Activated CD4-positive, alpha-beta T cell treated with anti-CD3 and anti-CD28 coated beads, Interleukin-2, Interleukin-4, amounts not matched to agents 100 ng/mL and 50 ng/mL, durations not matched to agents 16 hours and 8 hours (primary cell): ENCODE measurements around the gene COL10A1.
A peak's percentile ranks its signal among the peaks of the same experiment; 100 is the strongest.

Experiments
- DNase-seq: peaks from one replicate; pipeline ENCODE4 v3.0.0-alpha.2; 2020; ENCODE audit warnings: low spot score

COL10A1 gene

DNA sequence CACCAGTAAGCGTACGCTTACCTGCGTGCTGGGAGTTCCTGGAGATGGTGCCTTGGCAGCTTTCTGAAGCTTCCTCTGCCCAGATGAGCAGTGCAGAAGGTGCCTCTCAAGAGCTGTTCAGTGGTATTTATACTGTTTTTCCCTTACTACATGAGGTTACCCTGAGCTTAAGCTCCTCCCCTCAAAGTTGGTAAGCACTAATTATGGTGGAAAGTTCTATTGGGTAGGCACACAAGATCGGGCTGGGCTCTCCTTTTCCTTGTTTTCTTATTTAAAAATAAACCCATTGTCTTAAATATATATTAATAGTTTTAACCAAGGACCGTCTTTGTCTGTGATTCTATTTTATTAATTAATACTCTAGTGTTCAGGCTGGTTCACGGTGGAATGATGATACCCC is at the start of gene COL10A1:
Gene COL10A1, minus strand, starts transcription at position 101 of the 400 bp plus-strand sequence. CDS start 640 bp downstream, outside the sequence.
- no peak for DNase-seq

DNA sequence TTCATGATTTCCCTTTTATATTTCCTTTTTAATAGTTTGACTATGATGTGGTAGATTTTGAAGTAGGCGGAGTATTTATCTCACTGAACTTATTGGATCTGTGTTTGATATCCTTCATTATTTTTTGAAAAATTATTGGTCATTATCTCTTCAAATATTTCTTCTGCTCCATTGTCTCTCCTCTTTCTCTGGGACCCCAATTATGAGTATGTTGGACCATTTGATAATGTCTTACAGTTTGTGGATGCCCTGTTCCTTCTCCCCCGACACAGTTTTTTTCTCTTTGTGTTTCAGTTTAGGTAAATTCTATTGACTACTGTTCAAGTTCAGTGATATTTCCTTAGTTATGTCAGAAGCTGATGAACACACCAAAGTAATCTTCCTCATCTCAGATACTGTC is 49.4 kb upstream of the COL10A1 start:
- DNase-seq = no peak

DNA sequence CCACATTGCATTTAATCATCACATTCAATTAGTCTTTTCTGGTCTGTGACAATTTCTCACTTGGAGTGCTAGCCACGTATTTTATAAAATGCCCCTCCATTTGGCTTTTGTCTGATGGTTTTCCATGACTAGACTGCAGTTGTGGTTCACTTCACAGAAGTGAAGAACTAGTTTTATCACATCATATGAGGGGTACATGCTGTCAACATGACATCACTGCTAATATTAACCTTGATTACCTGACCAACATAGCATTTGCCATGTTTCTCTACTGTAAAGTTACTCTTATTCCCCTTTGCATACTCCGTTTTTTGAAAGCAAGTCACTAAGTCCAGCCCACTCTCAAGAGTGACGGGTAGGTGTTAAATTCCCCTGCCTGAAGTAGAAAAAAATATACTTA is 48.0 kb upstream of the COL10A1 start:
- DNase-seq = no peak

DNA sequence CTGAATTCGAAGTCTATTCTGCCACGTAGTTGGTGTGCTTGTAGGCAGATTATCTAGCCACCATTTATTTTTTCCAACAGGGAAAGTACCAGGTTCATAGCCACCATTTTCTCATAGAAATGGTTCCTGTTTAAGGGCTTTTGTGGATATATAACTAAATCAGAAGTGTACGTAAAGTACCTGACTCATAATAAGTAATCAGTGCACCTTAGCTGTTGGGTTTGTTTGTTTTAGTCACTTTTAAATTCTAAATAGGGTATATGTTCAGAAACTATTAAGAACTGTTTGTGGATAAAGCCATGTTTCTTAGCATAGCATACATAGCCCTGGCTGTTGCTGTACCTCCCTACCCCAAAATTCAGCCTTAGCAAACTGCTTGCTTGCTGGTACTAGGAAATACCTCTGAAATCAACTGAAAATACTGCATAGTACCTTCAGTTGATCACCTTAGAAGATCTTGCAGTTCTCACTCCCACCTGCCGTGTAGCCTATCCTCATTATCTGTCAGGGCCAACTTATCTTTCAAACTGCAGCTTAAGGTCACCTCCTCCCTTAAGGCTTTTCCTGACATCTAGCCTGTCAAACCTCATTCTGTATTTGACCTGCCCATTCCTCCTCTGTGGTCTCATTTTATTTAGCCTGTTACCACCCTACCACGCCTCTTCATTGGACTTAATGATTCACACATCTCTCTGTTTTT is 44.6 kb upstream of the COL10A1 start:
- DNase-seq = no peak

DNA sequence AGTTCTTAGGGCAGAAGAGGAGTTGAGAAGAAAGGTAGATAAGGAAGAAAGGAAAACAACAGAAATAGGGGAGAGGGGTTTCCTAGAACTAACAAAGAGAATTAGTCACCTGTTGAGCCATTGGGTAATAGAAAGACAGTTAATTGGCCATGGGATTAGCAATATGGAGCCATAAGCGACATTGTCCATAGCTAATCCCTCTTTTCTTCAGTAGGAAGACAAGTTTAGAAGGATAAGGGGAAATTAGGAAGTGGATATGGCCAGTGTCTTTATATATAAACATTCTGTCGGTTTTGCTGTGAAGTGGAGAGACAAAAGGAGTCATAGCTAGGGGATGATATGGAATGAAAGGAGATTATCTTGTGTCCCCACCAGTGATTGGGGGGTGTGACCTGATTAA is 43.9 kb upstream of the COL10A1 start:
- no peak for DNase-seq

DNA sequence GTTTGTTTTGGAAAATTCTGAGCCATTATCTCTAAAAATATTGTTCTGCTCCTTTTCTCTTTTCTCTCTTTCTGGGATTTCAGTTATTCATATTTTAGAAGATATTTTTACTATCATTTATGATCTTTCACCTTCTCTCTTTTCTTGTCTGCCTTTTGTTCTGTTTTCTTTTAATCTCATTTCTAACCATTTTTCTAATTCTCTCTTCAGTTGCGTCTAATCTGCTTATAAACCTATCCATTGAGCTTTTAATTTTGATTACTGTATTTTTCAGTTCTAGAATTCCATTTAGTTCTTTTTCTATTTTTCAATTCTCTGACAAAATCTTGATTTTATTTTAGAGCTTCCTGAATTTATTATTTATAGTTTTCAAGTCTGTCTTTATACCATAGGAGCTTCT is 42.2 kb upstream of the COL10A1 start:
- DNase-seq = no peak

DNA sequence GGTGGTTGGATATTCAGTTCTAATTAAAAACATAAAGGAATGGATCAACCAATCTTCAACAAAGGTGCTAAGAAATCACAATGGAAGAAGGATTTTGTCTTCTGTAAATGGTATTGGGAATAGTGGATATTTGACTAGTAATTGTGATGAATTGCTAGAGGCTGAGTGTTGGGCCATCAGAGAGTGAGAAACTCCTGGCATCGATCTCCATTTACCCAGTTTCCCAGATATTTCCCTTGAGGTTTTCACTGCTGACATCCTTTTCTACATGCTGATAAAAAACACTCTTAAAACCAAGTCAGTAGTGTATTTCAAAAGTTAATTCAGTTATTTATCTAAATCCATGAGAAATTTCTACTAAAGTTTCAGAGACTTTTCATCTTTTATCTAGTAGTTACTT is 40.4 kb upstream of the COL10A1 start:
- DNase-seq = no peak

DNA sequence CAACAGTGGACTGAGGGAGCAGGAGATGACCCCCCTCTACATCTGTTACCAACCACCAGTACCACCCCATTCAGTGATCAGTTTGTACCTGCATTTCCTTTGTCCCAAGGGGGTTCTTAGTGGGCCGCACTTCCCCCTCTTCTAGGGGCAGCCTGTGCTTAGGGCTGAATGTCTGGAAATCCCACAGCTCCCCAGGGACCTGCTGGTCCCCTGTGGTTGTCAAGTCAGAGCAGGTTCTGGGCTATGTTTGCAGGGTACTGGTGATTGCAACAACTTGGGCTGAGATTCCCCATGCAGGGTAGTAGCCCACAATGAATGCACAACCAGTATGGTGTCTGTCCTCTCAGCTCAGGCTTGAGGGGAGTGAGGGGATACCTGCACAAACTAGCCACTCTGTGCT is 39.7 kb upstream of the COL10A1 start:
- no peak for DNase-seq

DNA sequence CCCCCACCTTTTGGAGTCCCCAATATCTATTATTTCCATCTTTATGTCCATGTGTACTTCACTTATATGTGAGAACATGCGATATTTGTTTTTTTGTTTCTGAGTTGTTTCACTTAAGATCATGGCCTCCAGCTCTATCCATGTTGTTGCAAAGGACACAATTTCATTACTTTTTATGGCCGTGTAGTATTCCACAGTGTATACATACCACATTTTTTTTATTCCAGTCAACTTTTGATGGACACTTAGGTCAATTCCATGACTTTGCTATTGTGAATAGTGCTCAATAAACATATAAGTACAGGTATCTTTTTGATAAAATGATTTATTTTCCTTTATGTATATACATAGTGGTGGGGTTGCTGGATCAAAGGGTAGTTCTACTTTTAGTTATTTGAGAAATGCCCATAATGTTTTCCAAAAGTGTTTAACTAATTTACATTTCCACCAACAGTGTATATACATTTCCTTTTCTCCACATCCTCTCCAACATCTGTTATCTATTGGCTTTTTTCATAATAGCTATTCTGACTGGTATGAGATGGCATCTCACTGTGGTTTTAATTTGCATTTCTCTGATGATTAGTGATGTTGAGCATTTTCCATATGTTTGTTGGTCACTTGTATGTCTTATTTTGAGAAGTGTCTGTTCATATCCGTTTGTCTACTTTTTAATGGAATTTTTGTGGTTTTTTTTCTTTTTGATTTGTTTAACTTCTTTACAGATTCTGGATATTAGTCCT is 34.0 kb upstream of the COL10A1 start:
- no peak for DNase-seq

DNA sequence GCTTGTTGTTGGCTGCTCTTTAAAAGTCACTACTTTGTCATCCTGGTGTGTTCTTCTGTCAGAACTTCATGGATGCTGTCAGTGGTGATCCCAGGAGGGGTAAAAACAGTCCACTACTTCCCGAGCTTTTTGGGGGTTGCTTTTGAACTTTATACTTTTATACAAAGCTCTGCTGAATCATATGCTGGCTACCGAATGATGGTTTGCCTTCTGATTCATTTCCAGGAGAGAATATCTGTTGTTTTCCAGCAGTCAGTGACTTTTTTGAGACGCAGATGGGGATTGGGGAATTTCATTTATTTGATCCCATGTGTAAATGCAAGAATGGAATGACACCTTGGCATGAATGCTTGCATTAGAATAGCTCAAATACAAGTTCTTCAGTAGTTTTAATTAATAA is 32.7 kb upstream of the COL10A1 start:
- no peak for DNase-seq

DNA sequence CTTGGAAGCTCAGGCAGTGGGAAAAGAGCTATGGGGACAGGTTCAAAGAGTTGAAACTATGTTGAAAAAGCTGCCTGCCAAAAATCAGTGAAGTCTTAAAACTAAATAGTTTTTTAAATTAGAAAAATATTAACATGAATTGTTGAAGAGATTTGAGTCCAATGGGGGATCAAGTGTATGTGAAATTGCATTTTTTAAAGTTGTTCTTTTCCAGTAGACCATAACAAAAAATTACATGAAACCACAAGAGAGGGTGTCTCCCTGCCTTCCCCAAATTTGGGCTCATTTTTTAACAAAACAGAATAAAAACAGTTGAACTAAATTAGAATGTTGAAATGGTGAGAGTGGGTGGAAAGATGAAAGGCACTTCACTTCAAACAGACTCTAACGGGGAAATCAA is 31.5 kb upstream of the COL10A1 start:
- DNase-seq = no peak

DNA sequence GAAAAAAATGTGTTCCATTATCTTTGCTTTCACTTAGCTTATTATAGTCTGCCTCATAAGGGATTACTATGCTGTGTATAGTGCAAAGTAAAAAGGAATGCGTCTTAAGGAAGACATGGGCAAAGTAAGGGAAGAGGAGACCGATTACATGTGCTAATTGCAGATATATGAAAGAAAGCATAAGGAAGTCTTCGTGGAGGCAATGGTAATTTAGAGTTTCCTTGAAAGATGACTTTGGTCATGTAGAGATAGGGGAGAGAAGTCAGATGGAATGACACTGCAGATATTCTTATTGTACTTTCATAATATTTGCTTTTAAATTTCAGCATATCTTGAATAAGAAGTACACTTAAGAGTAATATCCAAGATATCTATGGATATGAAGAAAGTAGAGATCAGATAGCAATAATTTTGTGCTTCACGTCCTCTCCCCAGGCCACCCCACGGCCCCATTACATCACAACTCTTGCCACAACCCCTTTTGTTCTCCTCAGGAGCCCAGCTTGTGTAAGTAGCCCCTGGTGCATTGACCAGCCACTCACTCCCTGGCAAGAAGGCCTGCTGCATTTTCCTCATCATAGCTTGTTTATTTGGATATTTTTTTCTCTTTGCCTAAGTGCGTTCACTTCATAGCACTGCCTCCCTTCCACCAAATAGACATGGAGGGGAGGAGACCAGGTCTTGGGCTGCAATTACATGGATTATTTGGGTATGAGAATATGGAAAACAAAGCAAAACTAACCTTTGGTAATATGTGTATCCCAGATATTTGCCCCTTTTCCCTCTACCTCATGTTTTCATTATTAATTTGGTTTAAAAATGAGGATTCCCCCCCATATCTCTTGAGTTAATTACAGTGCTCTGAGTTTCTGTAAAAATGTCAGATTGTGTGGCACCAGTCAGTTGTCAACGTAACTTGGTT is 30.7 kb upstream of the COL10A1 start:
- DNase-seq = no peak

DNA sequence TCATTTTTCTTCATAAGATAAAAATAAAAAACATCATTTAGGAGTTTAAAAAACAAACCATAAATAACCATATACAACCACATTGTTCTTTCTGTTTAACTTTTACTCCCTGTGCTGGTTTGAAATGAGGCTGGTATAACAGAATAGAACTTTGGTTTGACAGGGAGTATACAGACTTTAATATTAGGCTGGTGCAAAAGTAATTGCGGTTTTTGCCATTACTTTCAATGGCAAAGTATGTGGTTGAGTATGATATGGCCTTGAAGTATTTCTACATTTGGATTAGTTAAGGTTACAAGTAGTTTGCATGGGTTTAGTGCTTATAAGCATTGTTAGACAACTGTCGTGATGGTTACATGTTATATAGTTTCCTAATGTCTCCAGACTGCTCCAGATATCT is 29.0 kb upstream of the COL10A1 start:
- DNase-seq = no peak

DNA sequence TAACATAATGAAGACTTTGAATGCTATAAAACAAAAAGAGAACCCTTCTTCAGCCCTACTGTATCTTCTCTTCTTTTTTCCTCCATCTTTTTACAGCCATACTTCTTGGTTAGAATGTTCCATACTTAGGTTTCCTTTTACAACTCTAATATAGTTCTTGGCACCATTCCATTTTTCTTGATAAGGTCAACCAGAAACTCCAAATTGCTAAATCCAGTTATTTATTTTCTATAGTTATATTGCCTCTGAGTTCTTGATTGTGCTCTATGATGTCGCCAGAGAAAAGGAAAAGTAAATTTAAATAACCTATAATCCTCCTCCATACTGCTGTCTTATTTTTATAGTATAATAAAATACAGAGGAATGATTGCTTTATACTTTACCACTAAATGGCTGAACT is 26.7 kb upstream of the COL10A1 start:
- DNase-seq = no peak

DNA sequence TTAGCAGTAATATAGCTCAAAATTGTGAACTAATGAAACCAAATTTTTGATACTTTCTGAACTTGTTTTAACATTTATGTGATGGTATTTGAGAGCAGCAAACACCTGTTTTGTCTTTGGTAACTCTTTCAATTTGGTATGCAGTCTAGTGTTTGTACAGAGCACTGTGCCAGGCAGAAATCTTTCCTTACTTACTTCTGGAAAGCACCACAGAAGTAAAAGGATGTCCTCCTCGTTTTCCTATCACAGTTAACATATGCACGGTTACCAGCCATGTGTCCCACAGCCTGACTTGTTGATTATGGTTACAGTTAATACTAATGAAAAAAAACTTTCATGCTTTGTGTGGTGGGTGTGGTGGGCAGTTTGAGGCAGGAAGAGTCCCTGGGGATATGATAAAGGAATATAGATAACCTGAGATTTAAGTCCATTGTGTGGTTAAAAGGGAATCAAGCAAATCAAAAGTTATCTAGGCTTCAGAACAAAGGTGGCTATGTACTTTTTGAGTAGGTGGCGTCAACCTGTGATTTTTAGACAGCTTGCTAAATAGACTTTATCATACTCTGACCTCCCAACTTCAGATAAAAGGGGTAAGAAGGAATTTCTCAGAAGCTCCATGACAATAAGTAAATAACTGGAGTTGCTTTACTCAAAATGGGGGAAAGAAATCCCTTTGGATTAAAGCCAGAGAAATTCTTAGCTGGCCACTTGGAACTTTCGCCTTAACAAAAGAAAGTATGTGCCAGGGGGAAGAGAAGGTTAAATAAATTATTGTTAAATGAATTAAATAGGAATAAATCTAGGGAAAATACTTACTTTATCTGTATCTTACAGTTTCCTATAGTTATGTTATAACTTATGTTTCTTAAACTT is 20.1 kb upstream of the COL10A1 start:
- DNase-seq = no peak

DNA sequence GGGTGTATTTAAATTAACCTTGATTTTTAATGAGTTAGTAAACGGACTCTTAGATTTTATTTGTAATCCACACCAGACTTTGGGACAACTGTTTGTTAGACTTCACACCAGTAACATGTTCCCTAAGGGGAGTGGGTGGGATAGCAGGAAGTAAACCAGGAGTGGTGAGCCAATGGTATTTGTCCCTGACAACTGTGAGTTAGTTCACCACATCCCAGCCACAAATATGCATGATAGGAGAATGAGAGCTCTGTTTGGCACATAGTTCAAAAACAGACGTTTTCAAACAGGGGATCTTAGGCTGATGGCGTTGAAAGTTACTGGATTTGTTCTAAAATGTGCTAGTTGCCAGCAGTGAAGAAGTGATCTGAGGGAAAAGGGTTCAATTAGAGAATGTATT is 18.7 kb upstream of the COL10A1 start:
- no peak for DNase-seq

DNA sequence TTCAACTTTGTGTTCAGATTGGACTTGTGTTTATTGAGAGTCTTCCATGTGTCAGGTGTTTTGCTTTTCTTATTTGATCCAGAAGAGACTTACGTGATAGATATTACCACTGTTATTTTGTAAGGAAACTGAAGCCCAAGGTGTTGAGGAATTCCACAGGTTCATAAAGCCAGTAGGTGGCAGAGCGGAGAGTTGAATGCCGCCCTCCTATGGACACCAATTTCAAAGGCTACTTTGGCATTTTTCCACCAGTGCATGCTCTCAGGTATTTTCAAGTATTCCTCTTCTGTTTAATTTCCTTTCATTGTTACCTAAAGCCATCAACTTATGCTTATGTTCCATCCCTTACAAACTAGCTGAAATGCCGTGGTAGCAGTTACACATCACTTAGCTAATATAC is 14.0 kb upstream of the COL10A1 start:
- DNase-seq = no peak

DNA sequence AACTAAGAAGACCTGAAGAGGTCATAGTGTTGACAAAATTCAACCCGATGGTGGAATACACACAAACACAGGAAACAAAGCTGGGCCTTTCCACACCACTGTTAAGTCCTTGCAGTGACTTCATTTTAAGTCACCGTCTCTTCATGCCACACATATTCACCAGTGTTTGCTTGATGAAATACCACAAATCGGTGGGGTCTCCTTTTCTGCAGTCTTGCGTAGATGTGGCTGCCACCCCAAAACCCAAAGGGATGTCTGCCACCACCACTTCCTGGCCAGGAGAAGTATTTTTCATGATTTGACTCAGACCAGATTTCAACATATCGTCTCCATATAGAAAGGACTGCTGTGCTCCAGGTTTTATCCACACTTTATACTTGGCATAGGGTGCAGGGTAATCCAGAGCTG is 11.0 kb upstream of the COL10A1 start:
- DNase-seq = peak; percentile 61

DNA sequence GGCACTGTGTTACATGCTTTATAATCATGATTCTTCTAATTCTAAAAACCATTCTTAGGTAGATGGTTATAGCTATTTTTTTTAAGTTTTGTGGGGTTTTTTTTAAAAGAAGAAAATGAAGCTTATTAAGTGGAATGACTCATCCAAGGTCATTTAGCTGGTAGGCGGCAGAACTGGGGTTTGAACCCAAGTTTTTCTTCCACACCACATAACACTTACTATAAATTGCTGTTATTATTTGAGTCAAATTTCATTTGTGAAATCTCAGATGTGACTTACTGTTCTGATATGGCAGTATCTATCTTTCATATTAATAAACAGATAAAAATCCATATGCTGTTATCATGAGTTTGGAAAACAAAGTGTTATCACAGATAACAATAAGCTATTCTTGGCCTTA is 10.4 kb upstream of the COL10A1 start:
- DNase-seq = peak; percentile 3

DNA sequence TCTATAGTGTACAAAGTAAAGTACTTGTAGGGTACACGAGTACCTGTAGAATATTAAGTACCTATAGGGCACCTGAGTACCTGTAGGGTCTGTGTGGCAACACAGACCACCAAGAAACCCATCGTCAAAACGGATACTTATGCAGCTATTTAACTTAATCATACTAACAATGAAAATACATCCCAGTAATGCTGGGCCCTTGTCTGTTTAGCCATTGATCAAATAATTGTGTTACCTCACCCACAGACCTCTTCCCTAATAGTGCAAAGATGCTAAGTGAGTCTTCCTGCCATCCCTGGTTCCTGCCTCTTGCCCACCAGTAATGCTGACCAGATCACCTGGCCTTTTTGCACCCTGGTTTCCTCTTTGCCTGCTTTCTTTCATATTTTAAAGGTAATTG is 7.5 kb upstream of the COL10A1 start:
- no peak for DNase-seq

DNA sequence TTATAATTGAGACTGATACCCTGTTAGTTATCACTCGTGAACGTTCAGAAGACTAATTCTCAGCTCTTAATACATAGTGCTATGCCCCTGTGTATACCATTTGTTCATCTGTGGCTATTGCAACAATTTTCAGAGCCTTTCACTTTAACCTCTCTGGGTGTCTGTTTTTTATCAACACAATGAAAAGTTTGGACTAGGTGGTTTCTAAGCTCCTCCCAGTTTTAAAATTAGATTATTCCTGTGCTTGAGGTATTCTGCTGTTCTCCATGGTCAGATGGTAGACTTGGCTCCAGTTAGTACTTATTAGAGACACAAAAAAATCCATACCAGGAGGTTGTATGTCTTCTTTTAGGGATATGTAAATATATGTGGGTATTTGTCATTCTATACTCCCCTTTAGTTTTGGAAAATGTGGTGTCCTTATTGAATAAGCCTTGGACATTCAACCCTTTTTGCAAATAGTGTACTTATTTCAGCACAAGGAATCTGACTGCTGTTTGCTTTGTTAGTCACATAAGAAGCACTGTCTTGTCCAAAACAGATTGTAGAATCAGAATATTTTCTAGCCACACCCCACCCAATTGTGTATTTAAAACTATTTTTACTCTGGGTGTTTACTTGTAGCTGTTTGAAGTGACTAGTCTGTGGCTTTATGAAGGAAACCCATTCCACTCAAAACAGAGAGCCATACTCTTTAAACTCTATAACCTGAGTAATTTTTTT is 2.0 kb upstream of the COL10A1 start:
- DNase-seq = no peak
